ENCODE results near the gene CCNQ. TPM values are rescaled to one million over a fixed set of nuclear protein-coding genes. Genes with fewer than 3 reads are reported as not detected.

The CCNQ gene
- total RNA-seq, 2 donors from 2014 or later, result 8.6 to 23.9 TPM

- intact Hi-C loops (cut with DNase I), result no loop called here
- Histone ChIP-seq H3K4me1 (no peaks in the 10 kb centered on the region), H3K4me3 (no peak overlapping the region), H3K36me3 (replicated peaks in 1 of 2; ENCODE audit: insufficient read depth in 1 of 2, low read depth in 2 of 2) (no peaks in the 10 kb centered on the region), H3K27ac (no peak overlapping the region), H3K9me3 (no peaks in the 10 kb centered on the region), H3K27me3 (no peaks in the 10 kb centered on the region)
- 70 to 74% methylated on average over 2 to 7 of the region's 14 CpGs for WGBS, 2 donors
- ATAC-seq (no peak), DNase-seq (peak in 3 of 4 donors; percentile 32 to 39 (median 36))
- TF ChIP-seq CTCF (IDR thresholded peaks at IDR 0.05) (no peak), POLR2A (IDR thresholded peaks at IDR 0.05) (no peak)
These were observed 34.8 kb downstream of the CCNQ start for GRCh38 chrX:153564047-153564606.

GRCh38 chrX:153562546-153562945 lies 36.4 kb downstream of the CCNQ start:
- Histone ChIP-seq H3K4me1 (no peaks in the 10 kb centered on the region), H3K4me3 (no peak overlapping the region), H3K27ac (no peak overlapping the region), H3K27me3 (no peaks in the 10 kb centered on the region), H3K9me3 (no peaks in the 10 kb centered on the region), H3K36me3 (replicated peaks in 1 of 2; ENCODE audit: insufficient read depth in 1 of 2, low read depth in 2 of 2) (no peaks in the 10 kb centered on the region)
- no peak for DNase-seq
- no peak for ATAC-seq
- intact Hi-C loops (cut with DNase I), result no loop called here
- TF ChIP-seq CTCF (IDR thresholded peaks at IDR 0.05) (no peak), POLR2A (IDR thresholded peaks at IDR 0.05) (no peak)
- 96 to 100% methylated on average over 1 to 9 of the region's 9 CpGs for WGBS, 2 donors

DNA sequence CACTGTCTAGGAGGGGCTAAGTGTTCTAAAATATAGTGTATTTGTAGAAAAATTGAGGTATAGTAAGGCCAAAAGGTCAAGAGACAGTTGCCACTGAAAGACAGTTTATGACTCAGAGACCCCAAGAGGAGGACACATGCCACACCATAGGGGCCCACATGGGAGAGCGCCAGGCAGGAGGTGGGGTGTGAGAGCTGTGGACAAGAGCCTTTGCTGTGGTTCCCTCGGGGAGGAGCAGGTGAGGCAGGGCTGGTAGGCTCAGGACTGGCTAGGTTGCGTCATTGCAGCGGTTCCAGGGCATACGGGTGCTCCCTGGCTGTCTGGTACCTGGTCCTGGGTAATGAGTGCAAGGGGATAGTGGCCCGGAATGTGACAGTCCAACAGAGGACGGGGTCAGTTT lies 37.6 kb downstream of the CCNQ start:
- Histone ChIP-seq H3K4me1 (no peaks in the 10 kb centered on the region), H3K27ac (no peak overlapping the region), H3K36me3 (replicated peaks in 1 of 2; ENCODE audit: insufficient read depth in 1 of 2, low read depth in 2 of 2) (no peaks in the 10 kb centered on the region), H3K4me3 (no peak overlapping the region), H3K27me3 (no peaks in the 10 kb centered on the region), H3K9me3 (no peaks in the 10 kb centered on the region)
- TF ChIP-seq POLR2A (IDR thresholded peaks at IDR 0.05) (no peak), CTCF (IDR thresholded peaks at IDR 0.05) (no peak)
- WGBS, 2 donors, result 88 to 100% methylated on average over 2 to 5 of the region's 7 CpGs
- intact Hi-C loops (cut with DNase I), result no loop called here
- ATAC-seq (no peak), DNase-seq (no peak)

- no peaks in the 10 kb centered on the region for H3K9me3 ChIP-seq
- no peak for ATAC-seq
- H3K4me3 ChIP-seq, result no peak overlapping the region
- intact Hi-C loops (cut with DNase I), result no loop called here
- no peaks in the 10 kb centered on the region for H3K36me3 ChIP-seq (replicated peaks in 1 of 2; ENCODE audit: insufficient read depth in 1 of 2, low read depth in 2 of 2)
- TF ChIP-seq CTCF (IDR thresholded peaks at IDR 0.05) (no peak), POLR2A (IDR thresholded peaks at IDR 0.05) (no peak)
- no peaks in the 10 kb centered on the region for H3K27me3 ChIP-seq
- no peak overlapping the region for H3K27ac ChIP-seq
- no peaks in the 10 kb centered on the region for H3K4me1 ChIP-seq
- WGBS, 2 donors, result 83 to 92% methylated on average over 4 to 20 of the region's 22 CpGs
- no peak for DNase-seq
These were observed 38.5 kb downstream of the CCNQ start for GRCh38 chrX:153560466-153560865.

GRCh38 chrX:153560000-153560399 lies 38.9 kb downstream of the CCNQ start:
- ATAC-seq (no peak), DNase-seq (peak in 1 of 4 donors; percentile 3)
- Histone ChIP-seq H3K27me3 (no peaks in the 10 kb centered on the region), H3K36me3 (replicated peaks in 1 of 2; ENCODE audit: insufficient read depth in 1 of 2, low read depth in 2 of 2) (no peaks in the 10 kb centered on the region), H3K4me1 (no peaks in the 10 kb centered on the region), H3K9me3 (no peaks in the 10 kb centered on the region), H3K4me3 (no peak overlapping the region), H3K27ac (no peak overlapping the region)
- intact Hi-C loops (cut with DNase I), result loop anchor here (10.0 kb wide), 1 partner anchor 95 kb away; no protein-coding TSS in a partner anchor
- WGBS, 2 donors, result 72% methylated on average over 5 of the region's 9 CpGs; no CpG with 5 or more reads in 1 of the 2 donors
- TF ChIP-seq POLR2A (IDR thresholded peaks at IDR 0.05) (no peak), CTCF (IDR thresholded peaks at IDR 0.05) (no peak)
